Natural killer cell (primary cell): Measurements from ENCODE around the gene ST8SIA4. TPM values are rescaled to one million over a fixed set of nuclear protein-coding genes. Genes with fewer than 3 reads are reported as not detected.

Experiments
- ATAC-seq, 3 donors: fragments of 150-1000 bp in 2 of 3; fragments of 200-7000 bp in 1 of 3; cut with Tn5 transposase; 1 replicate in 1 of 3; 2 replicates in 2 of 3; pipeline ENCODE4 v1.10.0; 2021; ENCODE audit warnings: mild to moderate bottlenecking in 2 of 3, moderate library complexity in 2 of 3
- DNase-seq, 2 donors: peaks; one replicate each; pipeline versions ENCODE4 v3.0.0 to v3.0.0-alpha.2; 2013 to 2021; ENCODE audit warnings: mixed read lengths in 1 of 2
- H3K27ac ChIP-seq: one replicate; pipeline ENCODE4 v1.5.1; 2013; ENCODE audit warnings: mild to moderate bottlenecking, low read length
- H3K27me3 ChIP-seq: one replicate; pipeline ENCODE4 v1.6.1; 2013; ENCODE audit warnings: low read length; ENCODE audit not compliant: control insufficient read depth, insufficient read depth
- H3K36me3 ChIP-seq: one replicate; pipeline ENCODE4 v1.6.1; 2013; ENCODE audit warnings: low read length; ENCODE audit not compliant: control insufficient read depth, insufficient read depth
- H3K4me1 ChIP-seq: one replicate; pipeline ENCODE4 v1.6.1; 2013; ENCODE audit warnings: low read length; ENCODE audit not compliant: control insufficient read depth, insufficient read depth
- H3K4me3 ChIP-seq: one replicate; pipeline ENCODE4 v1.5.1; 2013; ENCODE audit warnings: low read length
- H3K9me3 ChIP-seq: one replicate; pipeline ENCODE4 v1.6.1; 2013; ENCODE audit warnings: low read length; ENCODE audit not compliant: control insufficient read depth, insufficient read depth
- H3K27ac Mint-ChIP-seq, 2 donors: one replicate each; pipeline ENCODE4 v1.8.0; 2022; ENCODE audit warnings: mild to moderate bottlenecking in 2 of 2, mixed read lengths in 2 of 2, moderate library complexity in 1 of 2
- H3K27me3 Mint-ChIP-seq, 2 donors: one replicate each; pipeline ENCODE4 v1.8.0; 2022; ENCODE audit warnings: low read depth in 2 of 2, mixed read lengths in 2 of 2
- H3K36me3 Mint-ChIP-seq: one replicate; pipeline ENCODE4 v1.8.0; 2022; ENCODE audit warnings: mixed read lengths
- H3K4me1 Mint-ChIP-seq, 2 donors: one replicate each; pipeline ENCODE4 v1.8.0; 2022; ENCODE audit warnings: mixed read lengths in 2 of 2
- H3K4me3 Mint-ChIP-seq: one replicate; pipeline ENCODE4 v1.8.0; 2022; ENCODE audit warnings: mild to moderate bottlenecking, moderate library complexity, mixed read lengths
- H3K9me3 Mint-ChIP-seq, 2 donors: one replicate each; pipeline ENCODE4 v1.8.0; 2022; ENCODE audit warnings: mixed read lengths in 2 of 2
- WGBS: methylation state at CpG from one replicate; pipeline ENCODE4 v1.1.7; 2013; ENCODE audit warnings: missing lambda C conversion rate; ENCODE audit not compliant: insufficient coverage; 5-methylcytosine and 5-hydroxymethylcytosine counted together
- intact Hi-C: fragments of 100-400 bp; cut with micrococcal nuclease; formaldehyde crosslinking; loops from one replicate; pipeline ENCODE4 v1.14.2; 2022
- total RNA-seq, 4 donors: library from RNA; stranded (reverse); fragments of 120-200 nt in 1 of 4; gene quantifications; one replicate each; pipeline versions ENCODE4 v1.2.3 to v1.2.4, GENCODE V29; 2013 to 2022
- TF ChIP-seq, protein P1 (sequence below): fragments of 200-600 bp; IDR thresholded peaks from one replicate; pipeline ENCODE4 v1.8.0; 2022; ENCODE audit warnings: antibody characterized with exemption

The ST8SIA4 gene
- total RNA-seq, 3 donors from 2014 or later (not counting 1 experiment from before 2014, with no cell fraction given) = 36.3 to 63.1 (median 59.9) TPM

DNA sequence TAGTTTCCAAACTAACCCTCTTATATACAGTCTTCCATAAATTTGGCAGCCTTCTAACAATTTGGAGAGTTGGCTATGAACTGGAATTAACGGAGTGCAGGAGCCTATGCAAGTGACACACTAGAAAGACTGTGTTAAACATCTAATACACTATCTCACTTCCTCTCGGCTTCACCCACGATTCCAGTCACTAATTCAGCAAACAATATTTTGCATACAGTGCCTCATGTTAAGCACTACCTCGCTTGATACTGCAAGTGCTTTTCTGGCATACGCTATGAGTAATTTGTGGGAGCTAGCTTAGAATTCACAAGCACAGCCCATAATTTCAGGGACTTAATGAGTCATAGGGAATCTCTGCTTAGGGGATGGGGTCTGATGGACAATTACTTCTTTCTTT is 102.5 kb downstream of the ST8SIA4 start:
- Histone ChIP-seq H3K4me3 (no peak overlapping the region), H3K27me3 (no peaks in the 10 kb centered on the region), H3K9me3 (no peaks in the 10 kb centered on the region), H3K36me3 (no peaks in the 10 kb centered on the region), H3K4me1 (no peaks in the 10 kb centered on the region), H3K27ac (no peak overlapping the region)
- intact Hi-C loops = no loop called here
- H3K36me3 Mint-ChIP-seq = no peaks in the 10 kb centered on the region
- DNase-seq (no peak), ATAC-seq (no peak)
- peaks cover 0 to 5% of the 10 kb centered on the region in 2 donors for H3K27me3 Mint-ChIP-seq
- H3K4me1 Mint-ChIP-seq = no peaks in the 10 kb centered on the region
- H3K9me3 Mint-ChIP-seq = no peaks in the 10 kb centered on the region
- 88% methylated on average over 5 of the region's 5 CpGs for WGBS
- no peak overlapping the region for H3K4me3 Mint-ChIP-seq
- TF ChIP-seq, protein P1, sequence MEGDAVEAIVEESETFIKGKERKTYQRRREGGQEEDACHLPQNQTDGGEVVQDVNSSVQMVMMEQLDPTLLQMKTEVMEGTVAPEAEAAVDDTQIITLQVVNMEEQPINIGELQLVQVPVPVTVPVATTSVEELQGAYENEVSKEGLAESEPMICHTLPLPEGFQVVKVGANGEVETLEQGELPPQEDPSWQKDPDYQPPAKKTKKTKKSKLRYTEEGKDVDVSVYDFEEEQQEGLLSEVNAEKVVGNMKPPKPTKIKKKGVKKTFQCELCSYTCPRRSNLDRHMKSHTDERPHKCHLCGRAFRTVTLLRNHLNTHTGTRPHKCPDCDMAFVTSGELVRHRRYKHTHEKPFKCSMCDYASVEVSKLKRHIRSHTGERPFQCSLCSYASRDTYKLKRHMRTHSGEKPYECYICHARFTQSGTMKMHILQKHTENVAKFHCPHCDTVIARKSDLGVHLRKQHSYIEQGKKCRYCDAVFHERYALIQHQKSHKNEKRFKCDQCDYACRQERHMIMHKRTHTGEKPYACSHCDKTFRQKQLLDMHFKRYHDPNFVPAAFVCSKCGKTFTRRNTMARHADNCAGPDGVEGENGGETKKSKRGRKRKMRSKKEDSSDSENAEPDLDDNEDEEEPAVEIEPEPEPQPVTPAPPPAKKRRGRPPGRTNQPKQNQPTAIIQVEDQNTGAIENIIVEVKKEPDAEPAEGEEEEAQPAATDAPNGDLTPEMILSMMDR = no peak
- no peak overlapping the region for H3K27ac Mint-ChIP-seq

DNA sequence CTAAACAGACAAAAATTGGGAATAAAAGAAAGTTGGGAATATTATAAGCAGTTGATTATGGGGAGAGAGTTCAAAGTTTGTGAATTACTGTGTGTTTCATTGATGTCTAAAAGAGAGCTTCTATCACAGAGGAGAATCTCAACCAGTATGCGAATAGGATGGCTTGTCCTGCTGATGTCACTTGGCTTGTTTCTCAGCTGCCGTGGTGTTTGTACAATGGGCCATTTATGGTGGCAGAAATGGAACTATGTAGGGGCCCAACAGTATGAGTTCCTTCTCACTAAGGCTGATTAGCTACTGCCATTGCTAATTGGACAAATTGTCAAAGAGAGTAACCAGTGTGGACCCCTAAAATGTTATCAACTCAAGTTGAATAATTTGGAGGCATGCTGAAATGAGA is 103.9 kb downstream of the ST8SIA4 start:
- DNase-seq (no peak), ATAC-seq (no peak)
- no peaks in the 10 kb centered on the region for H3K36me3 ChIP-seq
- H3K4me3 Mint-ChIP-seq = no peak overlapping the region
- no peak overlapping the region for H3K27ac Mint-ChIP-seq
- intact Hi-C loops = no loop called here
- no peaks in the 10 kb centered on the region for H3K27me3 ChIP-seq
- peaks cover 8% of the 10 kb centered on the region for H3K9me3 ChIP-seq
- H3K4me3 ChIP-seq = no peak overlapping the region
- WGBS = 92% methylated on average over 2 of the region's 2 CpGs
- TF ChIP-seq, protein P1 = no peak
- H3K9me3 Mint-ChIP-seq = no peaks in the 10 kb centered on the region
- H3K36me3 Mint-ChIP-seq = no peaks in the 10 kb centered on the region
- no peaks in the 10 kb centered on the region for H3K4me1 Mint-ChIP-seq
- peaks cover 0 to 5% of the 10 kb centered on the region in 2 donors for H3K27me3 Mint-ChIP-seq
- no peaks in the 10 kb centered on the region for H3K4me1 ChIP-seq
- H3K27ac ChIP-seq = no peak overlapping the region

DNA sequence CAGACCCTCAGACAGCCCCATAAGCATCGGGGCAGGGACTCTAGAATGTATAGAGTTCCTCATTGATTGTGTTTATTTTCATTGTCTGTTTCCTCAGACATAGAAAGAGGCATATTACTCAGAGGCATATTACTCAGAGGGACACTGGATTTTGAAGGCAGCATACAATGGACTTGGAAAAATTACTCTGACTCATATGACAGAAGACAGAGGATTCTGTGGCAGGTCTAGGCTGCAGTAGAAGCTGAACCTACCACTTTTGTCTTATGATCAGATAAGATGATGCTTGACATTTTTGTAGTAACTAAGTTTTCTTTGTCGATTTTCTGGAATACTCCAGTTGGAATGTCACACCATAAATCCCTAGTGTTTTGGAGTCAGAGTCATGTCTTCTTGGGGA is 105.2 kb downstream of the ST8SIA4 start:
- no peaks in the 10 kb centered on the region for H3K4me1 ChIP-seq
- H3K27me3 ChIP-seq = no peaks in the 10 kb centered on the region
- H3K9me3 ChIP-seq = peaks cover 14% of the 10 kb centered on the region
- no peaks in the 10 kb centered on the region for H3K36me3 ChIP-seq
- no peak overlapping the region for H3K4me3 ChIP-seq
- H3K4me3 Mint-ChIP-seq = no peak overlapping the region
- H3K27ac Mint-ChIP-seq = no peak overlapping the region
- H3K27ac ChIP-seq = no peak overlapping the region
- no peak for ATAC-seq
- no peak for DNase-seq
- H3K9me3 Mint-ChIP-seq = no peaks in the 10 kb centered on the region
- no peaks in the 10 kb centered on the region for H3K4me1 Mint-ChIP-seq
- H3K36me3 Mint-ChIP-seq = no peaks in the 10 kb centered on the region
- intact Hi-C loops = no loop called here
- 90% methylated on average over 2 of the region's 2 CpGs for WGBS
- TF ChIP-seq, protein P1 = no peak
- peaks cover 0 to 5% of the 10 kb centered on the region in 2 donors for H3K27me3 Mint-ChIP-seq

DNA sequence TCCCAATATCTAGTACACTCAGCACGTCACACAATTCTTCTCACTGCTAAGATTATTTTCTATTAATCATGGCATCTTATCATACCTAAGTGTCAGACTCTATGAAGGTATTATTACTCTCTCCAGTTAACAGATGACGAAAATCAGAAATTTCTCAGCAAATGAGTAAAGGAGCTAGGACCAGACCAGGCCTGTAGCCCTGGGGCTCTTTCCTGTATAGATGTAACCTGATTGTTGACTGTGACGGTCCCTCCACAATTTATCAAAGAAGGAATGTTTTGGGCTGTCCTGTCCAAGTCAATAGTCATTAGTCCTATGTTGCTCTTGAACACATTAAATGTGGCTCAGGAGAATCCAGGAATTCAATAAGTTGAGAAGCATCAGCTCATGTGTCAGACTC is 106.2 kb downstream of the ST8SIA4 start:
- TF ChIP-seq, protein P1 = no peak
- Mint-ChIP-seq H3K4me3 (no peak overlapping the region), H3K27ac (no peak overlapping the region), H3K27me3 (peaks cover 3 to 5% of the 10 kb centered on the region in 2 donors), H3K36me3 (no peaks in the 10 kb centered on the region), H3K4me1 (no peaks in the 10 kb centered on the region), H3K9me3 (no peaks in the 10 kb centered on the region)
- Histone ChIP-seq H3K9me3 (peaks cover 14% of the 10 kb centered on the region), H3K27ac (no peak overlapping the region), H3K4me1 (no peaks in the 10 kb centered on the region), H3K36me3 (no peaks in the 10 kb centered on the region), H3K4me3 (no peak overlapping the region), H3K27me3 (no peaks in the 10 kb centered on the region)
- intact Hi-C loops = no loop called here
- WGBS = 97% methylated on average over 2 of the region's 3 CpGs
- no peak for DNase-seq
- no peak for ATAC-seq
